ENCODE results near the gene CADPS2. TPM values are rescaled to one million over a fixed set of nuclear protein-coding genes. Genes with fewer than 3 reads are reported as not detected.
A peak's percentile ranks its signal among the peaks of the same experiment; 100 is the strongest.

Gene CADPS2
- total and polyA plus RNA-seq, 12 donors, result 14.6 to 103 (median 39.4) TPM

- Histone ChIP-seq H3K9me3 (replicated peaks in 1 of 3) (no peaks in the 10 kb centered on the region), H3K27me3 (no peaks in the 10 kb centered on the region), H3K4me3 (no peak overlapping the region), H3K36me3 (replicated peaks in 1 of 2) (no peaks in the 10 kb centered on the region), H3K4me1 (replicated peaks in 1 of 2) (no peaks in the 10 kb centered on the region), H3K27ac (no peak overlapping the region)
- TF ChIP-seq, protein P1, sequence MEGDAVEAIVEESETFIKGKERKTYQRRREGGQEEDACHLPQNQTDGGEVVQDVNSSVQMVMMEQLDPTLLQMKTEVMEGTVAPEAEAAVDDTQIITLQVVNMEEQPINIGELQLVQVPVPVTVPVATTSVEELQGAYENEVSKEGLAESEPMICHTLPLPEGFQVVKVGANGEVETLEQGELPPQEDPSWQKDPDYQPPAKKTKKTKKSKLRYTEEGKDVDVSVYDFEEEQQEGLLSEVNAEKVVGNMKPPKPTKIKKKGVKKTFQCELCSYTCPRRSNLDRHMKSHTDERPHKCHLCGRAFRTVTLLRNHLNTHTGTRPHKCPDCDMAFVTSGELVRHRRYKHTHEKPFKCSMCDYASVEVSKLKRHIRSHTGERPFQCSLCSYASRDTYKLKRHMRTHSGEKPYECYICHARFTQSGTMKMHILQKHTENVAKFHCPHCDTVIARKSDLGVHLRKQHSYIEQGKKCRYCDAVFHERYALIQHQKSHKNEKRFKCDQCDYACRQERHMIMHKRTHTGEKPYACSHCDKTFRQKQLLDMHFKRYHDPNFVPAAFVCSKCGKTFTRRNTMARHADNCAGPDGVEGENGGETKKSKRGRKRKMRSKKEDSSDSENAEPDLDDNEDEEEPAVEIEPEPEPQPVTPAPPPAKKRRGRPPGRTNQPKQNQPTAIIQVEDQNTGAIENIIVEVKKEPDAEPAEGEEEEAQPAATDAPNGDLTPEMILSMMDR (IDR thresholded peaks at IDR 0.05), result no peak
- no peak for TF ChIP-seq POLR2A (IDR thresholded peaks at IDR 0.05)
- no peak for DNase-seq
- intact Hi-C loops (cut with DNase I), result no loop called here
- 75 to 94% (median 92%) methylated on average over 1 of the region's 1 CpG for WGBS, 4 donors
Observed at GRCh38 chr7:122413339-122413738, 472.9 kb downstream of the CADPS2 start.

- Histone ChIP-seq H3K27me3 (no peaks in the 10 kb centered on the region), H3K9me3 (replicated peaks in 1 of 3) (no peaks in the 10 kb centered on the region), H3K4me1 (replicated peaks in 1 of 2) (no peaks in the 10 kb centered on the region), H3K27ac (no peak overlapping the region), H3K4me3 (no peak overlapping the region), H3K36me3 (replicated peaks in 1 of 2) (no peaks in the 10 kb centered on the region)
- 77 to 100% (median 97%) methylated on average over 1 of the region's 1 CpG for WGBS, 4 donors
- TF ChIP-seq, protein P1 (IDR thresholded peaks at IDR 0.05), result no peak
- no peak for TF ChIP-seq POLR2A (IDR thresholded peaks at IDR 0.05)
- DNase-seq, result peak in 6 of 7 donors; percentile 38 to 70 (median 56)
- intact Hi-C loops (cut with DNase I), result no loop called here
Observed at GRCh38 chr7:122412883-122413282, 473.4 kb downstream of the CADPS2 start.

DNA sequence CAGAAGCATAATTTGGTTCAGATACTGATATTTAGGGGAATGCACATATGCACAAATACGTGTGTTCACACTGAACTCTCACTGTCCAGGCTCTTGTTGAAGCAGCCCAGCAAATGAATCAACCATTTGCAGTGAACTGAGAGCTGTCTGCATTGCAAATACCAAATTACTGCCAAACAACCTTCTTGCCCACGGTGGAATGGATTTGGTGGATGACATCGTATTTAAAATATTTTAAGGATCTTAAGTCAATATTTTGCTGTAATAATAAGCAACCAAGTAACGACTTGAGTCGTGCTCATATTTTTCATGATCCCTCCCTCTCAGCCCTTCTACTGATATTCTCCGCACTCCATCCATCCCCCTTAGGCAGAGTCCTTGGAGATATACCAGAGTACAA is 473.8 kb downstream of the CADPS2 start:
- TF ChIP-seq, protein P1 (IDR thresholded peaks at IDR 0.05), result no peak
- TF ChIP-seq POLR2A (IDR thresholded peaks at IDR 0.05), result no peak
- WGBS, 4 donors, result 76 to 88% (median 83%) methylated on average over 6 of the region's 6 CpGs

GRCh38 chr7:122407195-122407594 is 479.1 kb downstream of the CADPS2 start:
- Histone ChIP-seq H3K27ac (no peak overlapping the region), H3K36me3 (replicated peaks in 1 of 2) (no peaks in the 10 kb centered on the region), H3K27me3 (no peaks in the 10 kb centered on the region), H3K9me3 (replicated peaks in 1 of 3) (no peaks in the 10 kb centered on the region), H3K4me1 (replicated peaks in 1 of 2) (no peaks in the 10 kb centered on the region), H3K4me3 (no peak overlapping the region)
- TF ChIP-seq, protein P1 (IDR thresholded peaks at IDR 0.05), result no peak
- no peak for TF ChIP-seq POLR2A (IDR thresholded peaks at IDR 0.05)
- intact Hi-C loops (cut with DNase I), result no loop called here
- no peak for DNase-seq
- 82 to 90% (median 85%) methylated on average over 5 to 6 of the region's 6 CpGs for WGBS, 4 donors

More for the DNA sequence above, 473.8 kb downstream of the CADPS2 start:
- Histone ChIP-seq H3K36me3 (replicated peaks in 1 of 2) (no peaks in the 10 kb centered on the region), H3K27me3 (no peaks in the 10 kb centered on the region), H3K4me1 (replicated peaks in 1 of 2) (no peaks in the 10 kb centered on the region), H3K4me3 (no peak overlapping the region), H3K9me3 (replicated peaks in 1 of 3) (no peaks in the 10 kb centered on the region), H3K27ac (no peak overlapping the region)
- no peak for DNase-seq
- intact Hi-C loops (cut with DNase I), result no loop called here
